Caki2 (cell line): ENCODE data around the gene ZDHHC22. TPM values are rescaled to one million over a fixed set of nuclear protein-coding genes. Genes with fewer than 3 reads are reported as not detected.
A peak's percentile ranks its signal among the peaks of the same experiment; 100 is the strongest.

Source experiments
- DNase-seq: peaks from one replicate; pipeline ENCODE4 v3.0.0-alpha.2; 2015; ENCODE audit warnings: low read depth
- in situ Hi-C: cut with HindIII; loops from 2 replicates; pipeline ENCODE4 v1.10.0; 2016; ENCODE audit warnings: low sequenced_read_pairs, low pct_unique_long_range_greater_than_20kb, mixed read lengths
- total RNA-seq: library from RNA; depleted of rRNA; stranded (reverse); fragments of >200 nt; shearing (Covaris generic); gene quantifications from 2 replicates; pipeline ENCODE4 v1.2.3, GENCODE V29; 2014; ENCODE audit warnings: low replicate concordance

The ZDHHC22 gene
- total RNA-seq, 1 experiment from 2014 or later: 0.03 TPM

GRCh38 chr14:77158882-77159255 lies 17.3 kb upstream of the ZDHHC22 start:
- in situ Hi-C loops: no loop called here
- no peak for DNase-seq

- in situ Hi-C loops: no loop called here
- DNase-seq: peak; percentile 72
Measured at GRCh38 chr14:77158175-77158881, 16.7 kb upstream of the ZDHHC22 start.

- in situ Hi-C loops: no loop called here
- DNase-seq: no peak
Measured at GRCh38 chr14:77157740-77158139, 16.1 kb upstream of the ZDHHC22 start.

GRCh38 chr14:77155083-77155482 lies 13.5 kb upstream of the ZDHHC22 start:
- in situ Hi-C loops: no loop called here

GRCh38 chr14:77154421-77154820 lies 12.8 kb upstream of the ZDHHC22 start:
- in situ Hi-C loops: no loop called here
- no peak for DNase-seq

More at GRCh38 chr14:77155083-77155482, 13.5 kb upstream of the ZDHHC22 start:
- no peak for DNase-seq

GRCh38 chr14:77153802-77154201 lies 12.2 kb upstream of the ZDHHC22 start:
- in situ Hi-C loops: no loop called here
- DNase-seq: no peak

GRCh38 chr14:77151918-77152588 lies 10.5 kb upstream of the ZDHHC22 start:
- in situ Hi-C loops: no loop called here

GRCh38 chr14:77151245-77151644 lies 9.7 kb upstream of the ZDHHC22 start:
- DNase-seq: no peak
- in situ Hi-C loops: no loop called here

More at GRCh38 chr14:77151918-77152588, 10.5 kb upstream of the ZDHHC22 start:
- no peak for DNase-seq

GRCh38 chr14:77148510-77149231 lies 7.1 kb upstream of the ZDHHC22 start:
- no peak for DNase-seq
- in situ Hi-C loops: no loop called here

GRCh38 chr14:77145975-77146740 lies 4.6 kb upstream of the ZDHHC22 start:
- in situ Hi-C loops: no loop called here
- DNase-seq: no peak

- in situ Hi-C loops: no loop called here
- no peak for DNase-seq
Measured at GRCh38 chr14:77144412-77145115, 3.0 kb upstream of the ZDHHC22 start.

GRCh38 chr14:77143071-77143470 lies 1.5 kb upstream of the ZDHHC22 start:
- in situ Hi-C loops: no loop called here
- DNase-seq: no peak

GRCh38 chr14:77142005-77142800 lies 612 bp upstream of the ZDHHC22 start:
- in situ Hi-C loops: no loop called here
- DNase-seq: no peak

- in situ Hi-C loops: no loop called here
- no peak for DNase-seq
Measured at GRCh38 chr14:77140359-77141213, 1.0 kb downstream of the ZDHHC22 start.

- in situ Hi-C loops: no loop called here
- no peak for DNase-seq
Measured at GRCh38 chr14:77139540-77140358, 1.8 kb downstream of the ZDHHC22 start.

- in situ Hi-C loops: no loop called here
- no peak for DNase-seq
Measured at GRCh38 chr14:77139022-77139421, 2.6 kb downstream of the ZDHHC22 start.
